Measurements from ENCODE around the gene SP6.

The SP6 gene

GRCh38 chr17:47872019-47872650 lies 21.2 kb upstream of the SP6 start:
- TF ChIP-seq ZBTB7A (IDR thresholded peaks at IDR 0.05; ENCODE audit: low read depth) (no peak), NFIC (IDR thresholded peaks at IDR 0.05) (no peak), TCF12 (IDR thresholded peaks at IDR 0.05; ENCODE audit: low read depth) (no peak), YY1 (IDR thresholded peaks at IDR 0.05; ENCODE audit: low read depth) (no peak), RAD21 (IDR thresholded peaks at IDR 0.05; ENCODE audit: low read depth) (no peak), MAX (IDR thresholded peaks at IDR 0.05) (no peak), REST (IDR thresholded peaks at IDR 0.05; ENCODE audit: low read depth) (no peak), FOXM1 (IDR thresholded peaks at IDR 0.05; ENCODE audit: borderline replicate concordance, low read depth) (no peak), USF1 (IDR thresholded peaks at IDR 0.05) (no peak), TAF1 (IDR thresholded peaks at IDR 0.05; ENCODE audit: low read depth) (no peak), CREB1 (IDR thresholded peaks at IDR 0.05; ENCODE audit: low read depth) (no peak), CEBPB (IDR thresholded peaks at IDR 0.05) (no peak)

- TF ChIP-seq YY1 (IDR thresholded peaks at IDR 0.05; ENCODE audit: low read depth) (no peak), NFIC (IDR thresholded peaks at IDR 0.05) (no peak)
These were observed 20.1 kb upstream of the SP6 start for GRCh38 chr17:47871048-47871447.

GRCh38 chr17:47870056-47870455 lies 19.1 kb upstream of the SP6 start:
- no peak for TF ChIP-seq USF1 (IDR thresholded peaks at IDR 0.05)
- no peak for TF ChIP-seq TCF12 (IDR thresholded peaks at IDR 0.05; ENCODE audit: low read depth)
- no peak for TF ChIP-seq FOXM1 (IDR thresholded peaks at IDR 0.05; ENCODE audit: borderline replicate concordance, low read depth)
- TF ChIP-seq RAD21 (IDR thresholded peaks at IDR 0.05; ENCODE audit: low read depth) = no peak
- TF ChIP-seq ZBTB7A (IDR thresholded peaks at IDR 0.05; ENCODE audit: low read depth) = no peak
- no peak for TF ChIP-seq MAX (IDR thresholded peaks at IDR 0.05)

- TF ChIP-seq REST (IDR thresholded peaks at IDR 0.05; ENCODE audit: low read depth) (no peak), YY1 (IDR thresholded peaks at IDR 0.05; ENCODE audit: low read depth) (no peak), CREB1 (IDR thresholded peaks at IDR 0.05; ENCODE audit: low read depth) (no peak), ZBTB7A (IDR thresholded peaks at IDR 0.05; ENCODE audit: low read depth) (no peak)
These were observed 18.2 kb upstream of the SP6 start for GRCh38 chr17:47869114-47869513.

- TF ChIP-seq YY1 (IDR thresholded peaks at IDR 0.05; ENCODE audit: low read depth) (no peak), MAX (IDR thresholded peaks at IDR 0.05) (0 out of 2 replicates have a peak, but pooled peaks have one; percentile 25), TEAD4 (IDR thresholded peaks at IDR 0.05) (no peak), ZBTB7A (IDR thresholded peaks at IDR 0.05; ENCODE audit: low read depth) (no peak)
These were observed 17.0 kb upstream of the SP6 start for GRCh38 chr17:47867813-47868533.

GRCh38 chr17:47866941-47867340 lies 16.0 kb upstream of the SP6 start:
- TF ChIP-seq RAD21 (IDR thresholded peaks at IDR 0.05; ENCODE audit: low read depth) (no peak), NFIC (IDR thresholded peaks at IDR 0.05) (no peak), REST (IDR thresholded peaks at IDR 0.05; ENCODE audit: low read depth) (no peak), FOXM1 (IDR thresholded peaks at IDR 0.05; ENCODE audit: borderline replicate concordance, low read depth) (no peak), YY1 (IDR thresholded peaks at IDR 0.05; ENCODE audit: low read depth) (no peak), EP300 (IDR thresholded peaks at IDR 0.05; ENCODE audit: borderline replicate concordance) (no peak)
